A673 (cell line): ENCODE data around the gene SLC45A1. TPM values are rescaled to one million over a fixed set of nuclear protein-coding genes. Genes with fewer than 3 reads are reported as not detected.
A peak's percentile ranks its signal among the peaks of the same experiment; 100 is the strongest.

ENCODE experiments used
- BruUV-seq: library from RNA; stranded (reverse); fragments of 400-500 nt; replicated peaks from 2 replicates; lab custom pipeline; 2021; lab: Mats Ljungman, UMichigan
- CTCF ChIA-PET: fragments of 300-600 bp; sonication (Branson Sonifier 250); formaldehyde crosslinking; loops from one replicate; lab custom pipeline; 2022; ENCODE audit warnings: antibody characterized with exemption; lab: Charles Lee
- POLR2A ChIA-PET: fragments of 300-600 bp; sonication (Branson Sonifier 250); formaldehyde crosslinking; loops from one replicate; lab custom pipeline; 2022; ENCODE audit warnings: antibody characterized with exemption; ENCODE audit not compliant: low non-redundant PET; lab: Charles Lee
- DNase-seq: peaks from one replicate; pipeline ENCODE4 v3.0.0-alpha.2; 2015; ENCODE audit warnings: low spot score
- H3K27ac ChIP-seq: fragments of 200-600 bp; sonication (generic); 2 replicates; pipeline ENCODE4 v1.5.1; 2016; ENCODE audit warnings: mixed run types, low read depth, mild to moderate bottlenecking, mixed read lengths, antibody characterized with exemption, low read length; ENCODE audit not compliant: poor library complexity, severe bottlenecking
- H3K27me3 ChIP-seq: fragments of 200-600 bp; sonication (generic); replicated peaks from 2 replicates; pipeline ENCODE4 v1.6.1; 2017; ENCODE audit warnings: mixed run types, low read depth, mild to moderate bottlenecking, mixed read lengths, antibody characterized with exemption, low read length; ENCODE audit not compliant: insufficient read depth, poor library complexity
- H3K36me3 ChIP-seq: fragments of 200-600 bp; sonication (generic); 2 replicates; pipeline ENCODE4 v1.6.1; 2016; ENCODE audit warnings: mixed run types, mild to moderate bottlenecking, mixed read lengths, antibody characterized with exemption, low read length; ENCODE audit not compliant: insufficient read depth, poor library complexity, severe bottlenecking
- H3K4me1 ChIP-seq: fragments of 200-600 bp; sonication (generic); 2 replicates; pipeline ENCODE4 v1.6.1; 2017; ENCODE audit warnings: mixed run types, mild to moderate bottlenecking, mixed read lengths, antibody characterized with exemption, low read length; ENCODE audit not compliant: insufficient read depth, poor library complexity, severe bottlenecking
- H3K4me3 ChIP-seq: fragments of 200-600 bp; sonication (generic); 2 replicates; pipeline ENCODE4 v1.5.1; 2016; ENCODE audit warnings: low read depth, mixed run types, mild to moderate bottlenecking, mixed read lengths, low read length; ENCODE audit not compliant: poor library complexity, severe bottlenecking
- H3K9me3 ChIP-seq: fragments of 200-600 bp; sonication (generic); 2 replicates; pipeline ENCODE4 v1.6.1; 2016; ENCODE audit warnings: mixed run types, low read depth, mild to moderate bottlenecking, mixed read lengths, antibody characterized with exemption, low read length; ENCODE audit not compliant: poor library complexity, severe bottlenecking
- CTCF ChIP-seq: fragments of 300-800, 200-600 bp; sonication (generic); conservative IDR thresholded peaks from 2 replicates; pipeline ENCODE4 v1.5.1; 2017; ENCODE audit warnings: low read depth, mild to moderate bottlenecking, antibody characterized with exemption, low read length, moderate library complexity, mixed read lengths
- EZH2 ChIP-seq: fragments of 200-600 bp; sonication (generic); IDR thresholded peaks from 2 replicates; pipeline ENCODE4 v1.6.1; 2017; ENCODE audit warnings: borderline replicate concordance, low read depth, mild to moderate bottlenecking, mixed read lengths, antibody characterized with exemption, low read length; ENCODE audit not compliant: poor library complexity, severe bottlenecking
- intact Hi-C: fragments of 100-400 bp; cut with micrococcal nuclease; formaldehyde crosslinking; loops from one replicate; pipeline ENCODE4 v1.10.0; 2022; ENCODE audit not compliant: unreplicated experiment
- total RNA-seq: library from RNA; stranded (reverse); gene quantifications from 2 replicates; pipeline ENCODE4 v1.2.3, GENCODE V29; 2021

SLC45A1 gene
- total RNA-seq, 1 experiment from 2014 or later, result 0.82 TPM

- peaks cover 16% of the 10 kb centered on the region for H3K4me1 ChIP-seq
- BruUV-seq, result no TSS peak
- no peaks in the 10 kb centered on the region for H3K27me3 ChIP-seq
- ChIA-PET POLR2A (interaction anchor here (0.6 kb wide), 1 partner anchor 379 kb away, joined by 4 read pairs; no protein-coding TSS in a partner anchor), CTCF (no interaction called here)
- H3K27ac ChIP-seq, result peak overlapping the region; percentile 45
- DNase-seq, result peak; percentile 64
- no peaks in the 10 kb centered on the region for H3K9me3 ChIP-seq
- intact Hi-C loops, result loop anchor here (10.0 kb wide), 1 partner anchor 503 kb away; no protein-coding TSS in a partner anchor
- TF ChIP-seq CTCF (peak; percentile 84), EZH2 (no peak)
- H3K36me3 ChIP-seq, result peaks cover 38% of the 10 kb centered on the region
- H3K4me3 ChIP-seq, result no peak overlapping the region
Measured at GRCh38 chr1:8351693-8352470, 34.0 kb downstream of the SLC45A1 start.

- DNase-seq, result no peak
- H3K27me3 ChIP-seq, result no peaks in the 10 kb centered on the region
- no TSS peak for BruUV-seq
- H3K27ac ChIP-seq, result peak overlapping the region; percentile 45
- H3K4me3 ChIP-seq, result no peak overlapping the region
- ChIA-PET POLR2A (interaction anchor here (0.6 kb wide), 1 partner anchor 379 kb away, joined by 4 read pairs; no protein-coding TSS in a partner anchor), CTCF (no interaction called here)
- H3K4me1 ChIP-seq, result peaks cover 16% of the 10 kb centered on the region
- H3K9me3 ChIP-seq, result no peaks in the 10 kb centered on the region
- no peak for TF ChIP-seq EZH2
- peaks cover 44% of the 10 kb centered on the region for H3K36me3 ChIP-seq
- intact Hi-C loops, result loop anchor here (10.0 kb wide), 1 partner anchor 502 kb away; no protein-coding TSS in a partner anchor
Measured at GRCh38 chr1:8352471-8352845, 34.5 kb downstream of the SLC45A1 start.

GRCh38 chr1:8352886-8353785 is 35.2 kb downstream of the SLC45A1 start:
- intact Hi-C loops, result loop anchor here (10.0 kb wide), 1 partner anchor 502 kb away; no protein-coding TSS in a partner anchor
- ChIA-PET POLR2A (no interaction called here), CTCF (no interaction called here)

More at GRCh38 chr1:8352886-8353785, 35.2 kb downstream of the SLC45A1 start:
- H3K27me3 ChIP-seq, result no peaks in the 10 kb centered on the region
- no TSS peak for BruUV-seq
- peaks cover 51% of the 10 kb centered on the region for H3K36me3 ChIP-seq
- H3K27ac ChIP-seq, result peak overlapping the region; percentile 45
- peaks cover 16% of the 10 kb centered on the region for H3K4me1 ChIP-seq
- no peak overlapping the region for H3K4me3 ChIP-seq
- no peaks in the 10 kb centered on the region for H3K9me3 ChIP-seq
- DNase-seq, result no peak
- no peak for TF ChIP-seq CTCF
- TF ChIP-seq EZH2, result no peak
